Activated naive CD4-positive, alpha-beta T cell treated with anti-CD3 and anti-CD28 coated beads, Interleukin-2, amount 50 U/mL, for 24 hours (primary cell): ENCODE measurements around the gene EDDM13.
"Not testable (repeated sequence)": the region's sequence is repeated elsewhere in the genome, so short reads cannot be mapped to it uniquely, and the experiment has no call there.

Experiments
- H3K27ac Mint-ChIP-seq: one replicate; pipeline ENCODE4 v1.8.0; 2021; ENCODE audit warnings: mild to moderate bottlenecking, mixed read lengths
- H3K27me3 Mint-ChIP-seq: one replicate; pipeline ENCODE4 v1.8.0; 2021; ENCODE audit warnings: mixed read lengths
- H3K36me3 Mint-ChIP-seq: one replicate; pipeline ENCODE4 v1.8.0; 2021; ENCODE audit warnings: mixed read lengths
- H3K4me1 Mint-ChIP-seq: one replicate; pipeline ENCODE4 v1.8.0; 2021; ENCODE audit warnings: mixed read lengths
- H3K4me3 Mint-ChIP-seq: one replicate; pipeline ENCODE4 v1.8.0; 2021; ENCODE audit warnings: mild to moderate bottlenecking, mixed read lengths
- H3K9me3 Mint-ChIP-seq: one replicate; pipeline ENCODE4 v1.8.0; 2021; ENCODE audit warnings: mixed read lengths

The EDDM13 gene

DNA sequence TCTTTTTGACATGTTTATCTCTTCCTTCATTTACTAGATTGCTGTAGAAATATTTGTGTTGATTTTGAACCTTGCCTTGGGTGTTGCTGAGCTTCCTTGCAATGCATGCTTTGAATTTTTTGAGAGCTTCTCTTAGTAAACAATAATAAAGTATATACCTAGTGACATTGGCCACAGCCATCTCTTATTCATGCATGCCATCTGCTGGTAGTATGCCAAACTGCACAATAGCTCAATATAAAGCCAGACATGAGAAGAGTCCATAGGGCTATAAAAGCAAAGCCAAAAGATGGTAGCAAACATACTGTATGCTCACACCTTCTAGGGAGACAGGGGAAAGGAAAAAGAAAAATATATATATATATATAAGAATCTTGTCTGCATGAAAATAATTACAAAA is 61.0 kb downstream of the EDDM13 start:
- Mint-ChIP-seq H3K27me3 (peaks cover 5% of the 10 kb centered on the region), H3K9me3 (peaks cover 3% of the 10 kb centered on the region), H3K36me3 (peaks cover 8% of the 10 kb centered on the region), H3K4me1 (no peaks in the 10 kb centered on the region), H3K4me3 (no peak overlapping the region), H3K27ac (no peak overlapping the region)

DNA sequence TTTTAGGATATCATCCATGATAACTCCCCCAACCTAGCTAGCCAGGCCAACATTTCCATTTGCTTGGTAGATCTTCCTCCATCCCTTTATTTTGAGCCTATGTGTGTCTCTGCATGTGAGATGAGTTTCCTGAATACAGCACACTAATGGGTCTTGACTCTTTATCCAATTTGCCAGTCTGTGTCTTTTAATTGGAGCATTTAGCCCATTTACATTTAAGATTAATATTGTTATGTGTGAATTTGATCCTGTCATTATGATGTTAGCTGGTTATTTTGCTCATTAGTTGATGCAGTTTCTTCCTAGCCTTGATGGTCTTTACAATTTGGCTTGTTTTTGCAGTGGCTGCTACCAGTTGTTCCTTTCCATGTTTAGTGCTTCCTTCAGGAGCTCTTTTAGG is 62.8 kb downstream of the EDDM13 start:
- H3K36me3 Mint-ChIP-seq, H3K27me3 Mint-ChIP-seq, H3K4me3 Mint-ChIP-seq, H3K4me1 Mint-ChIP-seq, H3K27ac Mint-ChIP-seq, H3K9me3 Mint-ChIP-seq: not testable (repeated sequence)

- H3K4me1 Mint-ChIP-seq, H3K4me3 Mint-ChIP-seq, H3K27ac Mint-ChIP-seq, H3K9me3 Mint-ChIP-seq, H3K27me3 Mint-ChIP-seq: not testable (repeated sequence)
- H3K36me3 Mint-ChIP-seq, result peaks cover 15% of the 10 kb centered on the region
These were observed 64.5 kb downstream of the EDDM13 start for GRCh38 chr19:56337077-56337476.

DNA sequence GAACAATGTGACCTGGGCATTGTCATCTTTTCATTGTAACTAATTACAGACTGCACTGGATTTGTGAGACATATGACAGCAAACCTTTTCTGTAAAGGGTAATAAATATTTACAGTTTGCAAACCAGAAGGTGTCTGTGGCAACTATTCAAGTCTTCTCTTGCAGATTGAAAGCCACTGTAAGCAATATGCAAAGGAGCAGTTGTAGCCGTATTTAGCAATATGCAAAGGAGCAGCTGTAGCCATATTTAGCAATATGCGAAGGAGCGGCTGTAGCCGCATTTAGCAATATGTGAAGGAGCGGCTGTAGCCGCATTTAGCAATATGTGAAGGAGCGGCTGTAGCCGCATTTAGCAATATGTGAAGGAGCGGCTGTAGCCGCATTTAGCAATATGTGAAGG is 66.5 kb downstream of the EDDM13 start:
- H3K4me1 Mint-ChIP-seq, H3K27ac Mint-ChIP-seq, H3K9me3 Mint-ChIP-seq, H3K4me3 Mint-ChIP-seq, H3K36me3 Mint-ChIP-seq, H3K27me3 Mint-ChIP-seq: not testable (repeated sequence)

DNA sequence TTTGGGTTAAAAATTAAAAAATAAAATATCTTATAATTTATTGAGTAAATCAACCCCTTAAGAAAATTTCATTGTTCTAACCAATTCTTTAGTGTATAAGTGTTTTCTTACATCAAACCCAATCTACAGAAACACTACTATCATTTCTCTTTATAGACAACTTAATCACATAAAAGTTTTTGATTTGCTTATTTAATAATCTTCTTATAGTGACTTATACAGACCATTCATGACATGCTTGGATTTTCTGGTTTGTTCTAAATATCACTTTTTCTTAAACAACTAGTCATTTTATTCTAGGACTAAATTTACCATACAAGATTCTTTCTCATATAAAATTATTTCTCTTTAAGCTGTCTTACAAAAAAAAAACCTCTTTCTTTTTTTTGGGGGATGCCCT is 69.4 kb downstream of the EDDM13 start:
- H3K9me3 Mint-ChIP-seq, result no peaks in the 10 kb centered on the region
- peaks cover 9% of the 10 kb centered on the region for H3K27me3 Mint-ChIP-seq
- no peak overlapping the region for H3K27ac Mint-ChIP-seq
- H3K4me1 Mint-ChIP-seq, result no peaks in the 10 kb centered on the region
- peaks cover 9% of the 10 kb centered on the region for H3K36me3 Mint-ChIP-seq
- no peak overlapping the region for H3K4me3 Mint-ChIP-seq

DNA sequence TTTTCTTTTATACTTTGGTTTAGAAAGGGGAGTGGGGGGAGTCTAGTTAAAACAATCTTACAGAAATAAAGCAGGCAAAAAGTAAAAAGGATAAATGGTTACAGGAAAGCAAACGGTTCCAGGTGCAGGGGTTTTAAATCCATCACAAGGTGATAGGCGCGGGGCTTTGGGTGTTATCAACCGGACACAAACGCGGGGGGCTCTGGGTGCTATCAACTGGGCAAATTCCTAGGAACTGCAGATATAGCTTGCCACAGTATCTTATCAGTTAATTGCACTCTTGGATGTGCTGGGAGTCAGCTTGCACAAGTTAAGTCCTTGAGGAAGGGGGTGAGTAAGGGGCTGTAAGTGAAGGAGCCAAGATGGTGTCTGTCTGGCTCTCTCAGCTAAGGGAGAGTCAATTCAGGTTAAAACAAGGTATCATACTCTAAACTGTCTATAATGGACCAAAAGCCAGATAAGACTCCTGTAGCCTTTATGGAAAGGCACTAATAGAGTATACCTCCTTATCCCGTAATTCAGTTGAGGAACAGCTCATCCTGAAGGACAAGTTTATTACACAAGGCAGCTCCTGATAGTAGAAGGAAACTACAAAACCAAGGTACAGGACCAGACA is 74.7 kb downstream of the EDDM13 start:
- Mint-ChIP-seq H3K27ac (no peak overlapping the region), H3K4me3 (no peak overlapping the region), H3K9me3 (no peaks in the 10 kb centered on the region), H3K36me3 (no peaks in the 10 kb centered on the region), H3K4me1 (peaks cover 5% of the 10 kb centered on the region), H3K27me3 (peaks cover 2% of the 10 kb centered on the region)

DNA sequence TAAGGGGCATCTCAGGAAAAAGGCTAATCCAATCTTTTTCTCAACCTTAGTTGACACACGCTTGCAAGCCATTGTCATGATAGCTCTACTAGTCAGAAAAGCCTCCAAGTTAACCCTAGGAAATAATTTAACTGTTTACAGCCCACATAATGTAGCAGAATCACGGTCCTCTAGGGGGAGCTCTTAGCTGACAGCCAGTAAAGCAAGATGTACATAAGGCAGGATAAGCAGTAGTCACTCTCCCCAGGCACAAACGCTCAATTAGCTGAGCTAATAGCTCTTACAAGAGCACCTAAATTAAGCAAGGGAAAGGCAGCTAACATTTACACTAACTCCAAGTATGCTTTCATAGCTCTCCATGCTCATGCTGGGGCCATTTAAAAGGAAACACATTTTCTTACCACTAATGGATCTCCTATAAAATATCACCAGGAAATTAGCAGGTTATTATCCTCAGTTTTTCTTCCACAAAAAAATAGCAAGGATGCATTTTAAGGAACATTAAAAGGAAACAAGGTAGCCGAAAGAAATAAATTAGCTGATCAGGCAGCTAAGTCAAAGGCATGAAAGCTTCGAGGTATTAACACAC is 75.8 kb downstream of the EDDM13 start:
- no peak overlapping the region for H3K4me3 Mint-ChIP-seq

DNA sequence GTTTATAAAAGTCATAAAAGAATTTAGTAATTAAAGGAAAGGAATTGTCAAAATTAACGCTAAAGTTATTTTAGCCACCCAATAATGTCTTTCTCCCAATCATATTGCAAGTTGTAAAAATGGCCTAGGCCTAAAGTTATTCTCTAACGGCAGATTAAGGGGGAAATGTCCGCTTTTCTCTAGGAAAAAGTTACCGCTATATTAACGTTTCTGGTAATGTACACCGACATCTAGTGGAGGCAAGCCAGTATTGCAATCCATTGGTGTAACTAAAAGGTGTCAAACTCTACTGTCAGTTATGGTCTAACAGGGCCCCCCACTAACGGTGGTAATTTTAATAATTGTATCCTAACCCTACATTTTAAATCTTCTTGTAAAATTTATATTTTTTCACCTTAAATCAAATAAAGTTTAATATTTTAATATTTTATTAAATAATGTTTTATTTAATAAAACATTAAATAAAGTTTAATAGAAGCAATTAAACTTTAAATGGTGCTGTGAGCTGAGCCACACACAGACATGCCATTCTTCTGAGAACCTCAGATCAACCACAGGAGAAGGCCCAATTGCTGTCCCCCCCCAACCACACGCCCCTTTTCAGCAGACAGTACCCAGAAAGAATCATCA is 78.0 kb downstream of the EDDM13 start:
- Mint-ChIP-seq H3K4me3 (no peak overlapping the region), H3K4me1 (peaks cover 5% of the 10 kb centered on the region), H3K27ac (no peak overlapping the region), H3K36me3 (no peaks in the 10 kb centered on the region), H3K9me3 (no peaks in the 10 kb centered on the region), H3K27me3 (no peaks in the 10 kb centered on the region)

More for the DNA sequence above, 75.8 kb downstream of the EDDM13 start:
- no peaks in the 10 kb centered on the region for H3K9me3 Mint-ChIP-seq
- H3K27ac Mint-ChIP-seq, result no peak overlapping the region
- H3K4me1 Mint-ChIP-seq, result peaks cover 5% of the 10 kb centered on the region
- H3K36me3 Mint-ChIP-seq, result no peaks in the 10 kb centered on the region
- peaks cover 1% of the 10 kb centered on the region for H3K27me3 Mint-ChIP-seq

DNA sequence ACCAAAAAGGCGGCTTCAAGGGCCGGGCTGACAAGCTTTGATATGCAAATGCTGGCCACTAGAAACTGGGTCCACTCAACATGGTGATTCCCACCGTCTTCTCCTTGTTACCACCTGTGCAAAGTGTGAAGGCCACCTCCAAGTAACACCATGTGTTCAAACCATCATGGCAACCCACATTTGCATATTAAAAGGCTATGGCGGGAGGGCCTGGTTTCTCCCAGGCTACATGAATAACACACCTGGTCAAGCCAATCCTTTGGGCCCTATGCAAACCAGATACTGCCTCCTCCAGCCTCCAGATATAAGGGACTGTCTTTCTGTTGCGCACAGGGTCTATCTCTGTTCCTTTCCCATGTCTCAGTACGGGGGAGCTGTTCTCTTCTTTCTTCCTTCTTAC is 78.7 kb downstream of the EDDM13 start:
- H3K4me1 Mint-ChIP-seq, result peaks cover 5% of the 10 kb centered on the region
- no peak overlapping the region for H3K4me3 Mint-ChIP-seq
- no peaks in the 10 kb centered on the region for H3K36me3 Mint-ChIP-seq
- H3K27ac Mint-ChIP-seq, result no peak overlapping the region
- H3K27me3 Mint-ChIP-seq, result no peaks in the 10 kb centered on the region
- H3K9me3 Mint-ChIP-seq, result no peaks in the 10 kb centered on the region

- Mint-ChIP-seq H3K36me3 (peaks cover 24% of the 10 kb centered on the region), H3K27ac (no peak overlapping the region), H3K9me3 (peaks cover 15% of the 10 kb centered on the region)
These were observed 83.0 kb downstream of the EDDM13 start for GRCh38 chr19:56355517-56355916.

GRCh38 chr19:56356944-56357343 is 84.4 kb downstream of the EDDM13 start:
- H3K27me3 Mint-ChIP-seq, result no peaks in the 10 kb centered on the region
- H3K36me3 Mint-ChIP-seq, result peaks cover 32% of the 10 kb centered on the region
- H3K4me3 Mint-ChIP-seq, result no peak overlapping the region
- no peaks in the 10 kb centered on the region for H3K4me1 Mint-ChIP-seq
- no peak overlapping the region for H3K27ac Mint-ChIP-seq
- peaks cover 15% of the 10 kb centered on the region for H3K9me3 Mint-ChIP-seq

More at GRCh38 chr19:56355517-56355916, 83.0 kb downstream of the EDDM13 start:
- Mint-ChIP-seq H3K4me3 (no peak overlapping the region), H3K27me3 (no peaks in the 10 kb centered on the region), H3K4me1 (no peaks in the 10 kb centered on the region)
